HG02759 (cell line): ENCODE data around the gene RERE.
A peak's percentile ranks its signal among the peaks of the same experiment; 100 is the strongest.

Experiments
- ATAC-seq: cut with Tn5 transposase; IDR thresholded peaks from one replicate; pipeline ENCODE4 v1.9.1; 2021; ENCODE audit warnings: mild to moderate bottlenecking, moderate library complexity; ENCODE audit not compliant: unreplicated experiment

RERE gene

DNA sequence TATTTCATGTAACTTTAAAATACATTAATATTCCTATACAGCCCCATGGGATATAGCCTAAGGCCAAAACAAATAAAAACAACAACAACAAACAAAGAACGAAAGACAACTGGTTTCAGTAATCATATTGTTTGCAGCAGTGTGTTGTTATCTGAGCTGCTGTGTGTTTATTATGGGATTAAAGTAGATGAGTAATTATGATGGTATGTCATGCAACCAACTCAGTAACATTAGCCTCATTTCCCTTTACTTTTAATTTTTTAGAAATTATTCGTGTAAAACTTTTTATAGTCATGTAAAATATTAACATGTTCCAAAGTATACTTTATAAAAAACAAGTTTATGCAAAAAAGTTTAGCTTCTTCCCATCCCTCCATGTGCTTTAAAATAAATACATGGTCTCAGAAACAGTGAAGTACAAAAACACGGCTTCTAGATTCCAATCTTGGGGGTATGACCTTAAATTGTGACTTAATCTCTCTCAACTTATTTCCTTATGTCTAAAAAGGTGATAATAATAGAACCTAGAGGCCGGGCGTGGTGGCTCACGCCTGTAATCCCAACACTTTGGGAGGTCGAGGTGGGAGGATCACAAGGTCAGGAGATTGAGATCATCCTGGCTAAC, 323.4 kb downstream of the RERE start:
- no peak for ATAC-seq

DNA sequence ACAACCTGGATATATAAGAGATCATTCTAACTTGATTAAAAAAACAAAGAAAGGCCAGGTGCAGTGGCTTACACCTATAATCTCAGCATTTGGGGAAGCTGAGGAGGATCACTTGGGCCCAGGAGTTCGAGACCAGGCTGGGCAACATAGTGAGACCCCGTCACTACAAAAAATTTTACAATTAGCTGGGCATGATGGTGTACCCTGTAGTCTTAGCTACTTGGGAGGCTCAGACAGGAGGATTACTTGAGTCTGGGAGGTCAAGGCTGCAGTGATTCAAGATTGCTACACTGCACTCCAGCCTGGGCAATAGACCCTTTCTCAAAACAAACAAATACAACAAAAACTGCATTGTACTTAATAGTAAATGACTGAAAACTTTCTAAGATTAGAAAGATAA, 330.2 kb downstream of the RERE start:
- no peak for ATAC-seq

DNA sequence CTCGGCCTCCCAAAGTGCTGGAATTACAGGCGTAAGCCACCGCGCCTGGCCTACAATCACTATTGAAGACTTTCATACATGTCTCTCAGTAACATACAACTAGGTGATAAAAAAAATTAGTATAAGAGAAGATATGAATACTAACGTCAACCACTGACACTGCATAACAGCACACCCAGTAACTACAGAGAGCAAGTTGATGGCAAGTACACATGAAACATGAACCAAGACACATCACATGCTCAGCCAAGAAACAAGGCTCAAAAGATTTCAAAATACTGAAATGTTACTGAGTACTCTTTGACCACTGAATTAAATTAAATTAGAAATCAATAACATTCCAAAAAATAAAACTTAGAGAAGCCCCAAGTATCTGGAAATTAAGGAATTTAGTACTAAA, 331.4 kb downstream of the RERE start:
- no peak for ATAC-seq

DNA sequence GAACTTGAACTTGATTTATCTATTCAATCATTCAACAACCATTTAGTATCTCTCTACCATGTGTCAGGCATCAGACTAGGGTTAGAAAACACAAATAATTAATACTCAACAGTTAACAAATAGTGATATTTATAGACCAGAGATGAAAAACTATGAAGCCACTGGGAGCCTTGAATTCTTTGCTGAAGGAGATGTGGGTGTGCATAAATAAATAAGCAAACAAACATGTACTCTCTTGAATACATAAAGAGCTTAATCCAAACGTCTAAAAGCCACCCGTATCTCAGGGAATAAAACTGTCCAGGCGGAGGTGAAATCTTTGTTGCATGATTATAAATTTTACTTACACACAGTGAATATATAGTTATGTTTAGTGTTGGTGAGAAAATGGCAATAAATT, 333.9 kb downstream of the RERE start:
- ATAC-seq, result no peak

DNA sequence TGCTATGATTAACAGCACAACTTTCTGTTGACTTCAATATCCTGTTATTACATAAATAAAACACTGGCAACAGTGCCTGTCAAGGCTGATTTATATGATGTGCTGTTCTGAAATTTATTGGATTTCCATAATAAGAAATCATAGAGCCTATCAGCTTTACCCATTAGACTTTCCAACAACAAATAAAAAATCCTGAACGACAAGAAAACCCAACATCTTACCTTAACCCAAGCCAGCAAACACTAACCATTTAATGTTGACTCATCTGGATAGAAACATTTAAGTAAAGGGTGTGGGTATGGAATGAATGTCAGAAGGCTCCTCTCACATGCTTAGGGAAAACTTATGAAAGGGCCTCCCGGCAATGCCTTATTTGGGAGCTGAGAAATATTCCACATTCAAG, 334.5 kb downstream of the RERE start:
- no peak for ATAC-seq

DNA sequence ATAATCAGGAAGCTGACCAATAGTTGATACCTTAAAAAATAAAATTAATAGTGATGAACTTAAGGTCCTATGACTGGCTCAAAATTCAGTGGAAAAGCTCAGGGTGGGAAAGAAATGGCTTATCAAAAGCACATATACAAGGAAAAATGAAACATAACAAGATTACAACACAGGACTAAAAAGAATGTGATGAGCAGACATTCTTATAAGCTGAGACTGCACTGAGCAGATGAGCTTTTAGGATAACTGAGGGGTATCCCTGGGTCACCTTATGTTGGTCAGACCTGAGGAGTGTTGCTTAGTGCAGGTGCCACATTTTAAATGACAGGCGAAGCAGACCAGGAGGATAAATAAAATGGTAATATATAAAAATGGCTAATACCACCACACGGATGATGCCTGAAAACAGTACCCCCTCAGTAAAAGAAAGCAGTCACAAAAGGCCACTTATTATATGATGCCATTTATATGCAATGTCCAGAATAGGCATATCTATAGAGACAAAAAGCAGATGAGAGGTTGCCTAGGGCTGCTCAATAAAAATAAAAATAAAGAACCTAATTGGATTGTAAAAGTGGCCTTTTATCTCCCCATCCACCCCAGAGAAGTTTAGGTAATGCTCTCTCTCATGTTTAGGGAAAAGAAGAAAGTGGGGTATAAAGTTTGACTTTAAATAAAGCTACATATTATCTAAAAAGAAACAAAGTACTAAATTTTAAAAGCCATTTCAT, 335.6 kb downstream of the RERE start:
- no peak for ATAC-seq

DNA sequence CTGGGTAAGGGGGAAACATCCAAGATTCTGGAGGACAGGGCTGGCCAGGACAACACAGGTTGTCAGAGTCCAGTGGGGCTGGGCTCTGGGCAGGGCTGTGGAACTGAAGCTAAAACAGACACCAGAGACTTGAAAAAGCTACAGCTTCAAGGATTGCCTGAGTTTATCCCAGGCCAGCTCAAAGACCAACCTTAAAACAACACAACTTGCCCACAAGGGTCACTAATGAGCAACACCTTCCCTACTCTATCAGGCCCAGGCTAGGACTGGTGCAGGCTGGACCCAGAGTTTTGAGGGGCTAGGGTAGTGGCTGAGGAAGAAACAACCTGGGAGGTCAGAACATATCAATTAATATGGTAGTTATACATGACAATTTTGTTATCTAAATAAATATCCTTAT, 338.9 kb downstream of the RERE start:
- no peak for ATAC-seq

DNA sequence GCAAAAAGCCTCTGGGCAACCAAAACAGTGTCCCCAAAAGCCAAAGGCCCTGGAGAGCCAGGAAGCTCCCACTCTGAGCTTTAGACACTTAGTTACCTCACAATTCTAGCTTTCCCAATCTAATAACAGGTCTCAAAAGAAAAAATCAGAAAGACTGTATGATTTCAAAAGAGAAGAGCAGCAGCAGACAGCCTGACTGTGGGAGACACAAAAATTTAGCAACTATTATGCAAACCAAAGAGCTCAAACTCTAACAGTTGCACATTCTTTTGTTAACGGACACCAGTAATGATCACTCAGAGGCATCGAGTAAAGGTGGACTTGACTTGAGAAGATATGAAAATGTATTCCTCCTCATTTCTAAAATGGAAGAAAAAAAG, 339.5 kb downstream of the RERE start:
- no peak for ATAC-seq

DNA sequence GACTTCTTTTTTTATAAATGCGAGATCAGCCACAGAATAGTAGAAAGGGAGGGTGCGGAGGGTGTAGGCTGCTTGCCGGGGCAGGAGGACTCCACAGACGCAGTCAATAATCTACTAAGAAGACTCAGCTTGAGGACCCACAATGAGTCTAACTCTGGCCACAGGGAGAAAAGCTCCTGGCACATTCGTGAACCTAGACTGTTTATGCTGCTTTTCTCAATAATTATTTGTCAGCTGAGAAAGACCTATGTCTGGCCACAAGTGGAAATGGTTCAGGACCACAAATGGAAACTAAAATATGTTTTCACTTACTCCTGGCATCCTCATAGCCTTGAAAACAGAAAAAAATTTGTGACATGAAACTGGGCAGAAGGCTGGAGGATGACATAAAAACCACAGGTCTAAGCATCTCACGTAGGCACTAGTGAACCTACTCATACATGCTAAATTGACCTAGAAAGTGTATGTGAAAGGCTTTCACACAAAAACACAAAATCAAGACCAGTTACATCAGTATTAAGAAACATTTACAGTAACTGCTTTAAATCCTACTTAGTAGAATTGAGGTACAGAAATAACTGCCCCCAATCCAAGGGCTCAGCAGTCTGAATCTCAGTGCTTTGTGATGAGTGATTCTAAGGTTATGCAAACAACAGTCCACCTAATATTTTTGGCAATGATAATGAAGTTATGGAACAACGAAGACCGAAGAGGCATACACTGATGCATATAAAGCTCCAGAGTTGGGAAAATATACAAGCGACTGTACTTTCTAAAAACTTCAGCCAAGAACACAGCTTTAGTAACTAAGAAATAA, 340.1 kb downstream of the RERE start:
- peak; percentile 85 for ATAC-seq

DNA sequence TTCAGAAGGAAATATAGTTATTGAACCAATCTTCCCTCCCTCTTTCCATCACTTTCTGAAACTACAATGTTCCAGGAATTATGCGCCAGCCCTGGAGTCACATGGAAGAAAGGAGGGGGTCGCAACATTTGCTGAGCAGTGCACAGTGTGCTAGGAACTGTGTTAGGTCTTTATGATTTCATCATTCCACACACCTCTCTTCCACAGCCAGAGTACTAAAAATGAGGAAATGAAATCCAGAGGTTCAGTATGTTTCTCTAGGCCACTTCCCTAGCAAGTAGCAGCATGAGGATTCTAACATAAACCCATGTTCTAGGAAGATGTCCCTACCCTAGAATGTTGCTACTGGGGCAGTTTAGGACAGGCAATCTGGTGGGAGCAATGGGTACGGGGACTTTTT, 341.4 kb downstream of the RERE start:
- no peak for ATAC-seq

DNA sequence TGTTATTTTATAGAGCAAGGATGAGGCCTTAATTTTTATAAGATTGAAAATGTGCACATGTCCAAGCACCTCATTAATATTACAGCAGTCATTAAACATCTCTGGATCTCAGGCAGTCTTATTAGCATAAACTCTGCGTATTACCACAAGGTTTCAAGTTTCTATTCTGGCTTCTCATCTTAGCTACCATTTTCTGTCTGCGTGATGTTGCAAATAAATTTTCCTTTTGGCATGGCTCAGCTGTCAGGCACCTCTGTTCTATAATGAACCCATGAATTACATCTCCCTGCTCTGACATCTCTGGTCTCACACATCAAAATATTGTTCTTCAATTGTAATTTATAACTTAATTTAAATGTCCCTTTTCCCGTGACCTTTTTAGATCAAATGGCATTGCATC, 343.1 kb downstream of the RERE start:
- no peak for ATAC-seq

DNA sequence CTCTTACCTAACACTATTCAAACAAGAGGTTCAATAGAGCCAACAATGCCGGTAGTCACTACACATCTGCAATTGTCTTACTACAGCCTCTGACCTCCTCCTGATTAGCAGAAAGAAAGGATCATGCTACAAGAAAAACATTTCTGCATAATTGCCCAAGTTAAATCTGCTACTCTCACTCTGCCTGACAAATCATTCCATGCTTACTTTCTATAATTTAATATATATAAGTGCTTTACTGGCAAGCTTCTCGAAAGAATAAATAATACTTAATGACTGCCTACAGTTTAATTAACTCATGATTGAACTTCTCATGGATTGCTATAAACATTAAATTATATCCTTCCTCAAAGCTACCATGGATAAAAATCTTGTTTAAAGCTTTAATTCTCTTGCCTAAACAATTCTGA, 343.5 kb downstream of the RERE start:
- ATAC-seq, result no peak

DNA sequence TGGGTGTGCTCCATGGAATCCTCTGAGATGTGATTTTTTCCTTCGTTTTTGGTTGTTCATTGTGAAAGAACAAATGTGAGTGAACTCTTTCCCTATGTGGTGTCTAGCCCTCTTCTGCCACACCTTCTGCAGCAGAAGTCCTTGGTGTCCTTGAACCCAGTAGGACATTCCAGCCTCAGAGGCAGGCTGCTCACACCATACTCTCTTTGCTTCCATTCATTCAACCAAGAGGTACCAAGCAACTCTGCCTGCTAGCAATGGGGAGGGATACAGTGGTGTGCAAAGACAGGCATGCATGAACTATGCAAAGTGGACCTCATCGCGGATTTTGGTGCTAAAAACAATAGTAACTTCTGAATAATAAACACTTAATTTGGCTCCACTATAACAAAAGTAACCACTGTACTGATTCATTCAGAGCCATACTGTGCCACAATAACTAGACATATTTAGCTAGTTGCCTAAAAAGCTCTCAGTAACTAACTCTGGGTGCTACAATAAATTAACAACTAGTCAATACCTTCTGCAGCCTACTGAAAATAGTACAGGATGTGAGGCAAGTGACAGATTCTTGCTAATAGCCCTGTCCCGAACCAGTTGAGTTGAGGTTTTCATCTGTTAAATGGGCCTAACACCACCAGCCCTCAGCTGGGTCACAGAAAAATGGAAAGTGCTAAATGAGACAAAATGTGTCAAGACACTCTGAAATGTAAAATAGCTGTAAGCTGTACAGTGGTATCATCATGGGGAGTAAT, 344.1 kb downstream of the RERE start:
- ATAC-seq, result no peak

DNA sequence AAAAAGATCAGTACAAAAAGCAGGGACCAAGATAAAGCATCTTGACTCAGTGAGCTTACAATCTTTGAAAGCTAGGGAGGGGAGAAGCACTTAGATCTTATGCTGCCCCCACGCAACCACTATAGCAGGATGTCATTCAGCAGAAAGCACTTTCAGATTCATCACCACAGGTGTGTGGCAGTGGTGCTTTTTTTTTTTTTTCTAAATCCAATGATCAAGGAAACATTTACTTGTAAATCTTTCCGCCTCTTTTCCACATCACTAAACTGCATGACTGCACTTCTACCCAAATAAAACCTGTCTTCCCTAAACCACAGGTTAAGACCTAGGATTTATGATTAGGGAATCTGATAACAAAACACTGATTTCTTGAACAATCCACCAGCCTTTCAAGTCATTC, 344.8 kb downstream of the RERE start:
- ATAC-seq, result no peak

DNA sequence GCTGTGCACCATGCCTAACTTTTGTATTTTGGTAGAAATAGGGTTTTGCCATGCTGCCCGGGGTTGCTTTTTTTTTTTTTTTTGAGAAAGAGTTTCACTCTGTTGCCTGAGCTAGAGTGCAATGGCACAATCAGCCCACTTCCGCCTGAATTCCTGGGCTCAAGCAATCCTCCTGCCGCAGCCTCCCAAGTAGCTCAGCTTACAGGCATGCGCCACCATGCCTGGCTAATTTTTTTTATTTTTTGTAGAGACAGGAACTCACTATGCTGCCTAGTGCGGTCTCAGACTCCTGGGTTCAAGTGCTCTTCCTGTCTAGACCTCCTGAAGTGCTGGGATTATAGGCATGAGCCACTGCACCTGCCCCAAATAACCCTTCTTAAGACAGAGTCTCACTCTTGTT, 346.0 kb downstream of the RERE start:
- no peak for ATAC-seq

DNA sequence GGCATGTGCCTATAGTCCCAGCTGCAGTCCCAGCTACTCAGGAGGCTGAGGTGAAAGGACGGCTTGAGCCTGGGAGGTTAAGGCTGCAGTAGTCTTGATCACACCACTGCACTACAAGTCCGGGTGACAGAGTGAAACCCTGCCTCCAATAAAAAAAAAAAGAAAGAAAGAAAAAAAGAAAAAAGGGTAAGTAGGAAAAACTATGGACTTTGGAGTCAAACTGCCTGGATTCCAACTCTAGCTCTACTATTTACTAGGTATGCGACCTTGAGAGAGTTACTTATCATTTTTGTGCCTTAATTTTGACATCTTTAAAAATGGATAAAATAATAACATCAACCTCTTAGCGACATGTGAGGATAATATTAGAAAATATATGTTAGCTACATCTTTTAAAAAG, 348.7 kb downstream of the RERE start:
- no peak for ATAC-seq

DNA sequence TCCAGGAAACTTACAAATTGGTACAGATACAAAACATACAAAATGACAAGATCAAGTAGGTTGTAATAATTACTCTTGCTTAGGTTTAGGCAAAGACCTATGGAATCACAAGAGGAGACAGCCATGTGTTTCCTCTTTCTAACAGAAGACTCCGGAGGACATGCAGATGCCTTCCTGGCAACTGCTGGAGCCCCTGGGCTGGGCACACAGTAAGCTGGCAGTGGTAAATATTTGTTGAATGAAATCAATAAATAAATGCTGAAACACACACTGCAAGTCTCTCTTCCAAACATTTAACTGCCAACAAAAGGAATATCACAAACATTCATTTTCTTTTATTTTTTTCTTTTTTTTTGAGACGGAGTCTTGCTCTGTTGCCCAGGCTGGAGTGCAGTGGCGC, 350.1 kb downstream of the RERE start:
- ATAC-seq, result no peak

DNA sequence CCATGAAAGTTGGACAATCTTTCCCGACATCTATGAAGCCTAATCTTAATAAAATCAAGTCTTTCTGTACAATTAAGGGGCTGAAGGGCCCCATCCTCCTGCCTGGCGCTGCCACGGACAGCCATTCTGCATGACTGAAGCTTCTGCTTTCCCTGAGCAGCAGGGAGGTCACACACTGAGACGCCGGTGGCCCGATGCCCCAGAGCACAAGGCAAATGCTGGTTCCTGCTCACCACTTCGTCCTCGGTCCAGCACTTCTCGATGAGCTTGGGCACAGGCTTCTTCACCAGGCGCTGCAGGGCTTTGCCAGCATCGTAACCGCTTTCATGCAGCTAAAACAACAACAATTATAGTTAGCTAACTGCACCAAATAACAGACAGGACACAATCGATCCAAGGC, 351.7 kb downstream of the RERE start:
- ATAC-seq, result no peak

DNA sequence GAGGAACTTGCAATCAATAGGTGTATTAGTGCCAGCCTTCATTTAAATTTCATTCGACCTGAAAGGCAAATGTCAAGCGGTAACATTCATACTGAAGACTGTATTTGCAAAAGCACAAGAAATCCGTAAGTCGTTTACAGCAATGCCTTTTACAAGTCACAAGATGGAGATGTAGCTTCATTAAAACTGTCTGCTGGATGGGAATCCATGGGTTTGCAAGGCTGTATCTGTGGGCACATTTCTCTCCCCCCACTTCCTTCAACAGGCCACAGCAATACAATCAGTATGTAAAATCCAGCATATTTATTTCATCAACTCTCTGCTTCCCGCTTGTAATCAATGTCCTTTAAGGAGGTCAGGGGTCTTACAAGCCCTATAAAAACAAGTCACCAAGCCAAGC, 352.4 kb downstream of the RERE start:
- no peak for ATAC-seq

DNA sequence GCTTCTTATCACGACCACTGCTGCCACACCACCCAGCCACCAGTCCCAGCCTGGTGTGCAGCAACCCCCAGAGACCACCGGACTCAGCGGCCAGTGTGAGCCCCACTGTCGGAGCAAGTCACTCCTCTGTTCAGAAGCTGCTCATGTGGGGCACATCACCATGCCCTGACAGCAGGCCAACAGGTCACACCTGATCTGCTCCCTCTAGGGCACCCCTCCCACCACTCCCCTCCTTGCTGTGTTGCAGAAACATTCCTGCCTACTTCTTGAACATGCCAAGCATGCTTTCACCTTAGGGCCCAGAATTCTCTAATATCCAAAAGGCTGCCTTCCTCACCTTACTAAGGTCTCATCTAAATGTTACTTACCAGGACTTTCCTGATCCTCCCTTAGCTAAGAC, 353.1 kb downstream of the RERE start:
- ATAC-seq, result no peak

DNA sequence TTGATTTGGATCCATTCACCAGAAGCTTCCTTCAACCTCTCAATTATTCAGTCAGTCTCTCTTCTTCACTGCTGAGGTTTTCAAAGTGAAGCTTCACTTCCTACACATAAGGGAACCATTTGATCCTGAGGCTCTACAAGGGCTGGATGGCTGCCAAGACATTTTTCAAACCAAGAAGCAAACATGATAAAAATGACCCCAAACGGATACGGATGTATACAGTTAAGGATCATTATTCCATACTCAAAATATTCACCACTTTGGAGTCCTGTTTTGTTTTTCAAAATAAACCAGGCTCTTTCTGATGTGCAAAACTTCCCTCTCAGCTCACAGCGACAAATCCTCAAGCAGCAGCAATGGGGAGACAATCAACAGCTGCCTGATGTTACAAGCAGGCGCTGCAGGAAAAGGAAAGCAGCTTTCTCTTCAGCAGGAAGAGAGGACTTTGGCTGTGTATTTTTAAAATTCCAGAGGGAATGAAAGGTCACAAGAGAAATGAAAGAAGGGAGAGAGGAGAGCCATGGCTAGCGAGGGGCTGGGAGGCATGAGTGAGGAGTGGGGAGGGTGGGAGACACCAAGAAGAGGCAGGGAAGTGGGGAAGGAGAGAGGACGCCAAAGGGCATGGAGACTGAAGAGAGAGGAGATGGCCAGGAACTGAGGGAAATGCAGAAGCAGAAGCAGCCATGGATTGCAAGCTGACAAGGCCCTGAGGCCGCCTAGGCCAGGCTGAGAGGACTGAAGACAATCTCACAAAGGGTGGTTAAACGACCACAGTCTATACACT, 354.1 kb downstream of the RERE start:
- no peak for ATAC-seq
